A673 (cell line): ENCODE data around the gene CEACAM21. TPM values are rescaled to one million over a fixed set of nuclear protein-coding genes. Genes with fewer than 3 reads are reported as not detected.

Experiments used
- BruUV-seq: library from RNA; stranded (reverse); fragments of 400-500 nt; replicated peaks from 2 replicates; lab custom pipeline; 2021; lab: Mats Ljungman, UMichigan
- CTCF ChIA-PET: fragments of 300-600 bp; sonication (Branson Sonifier 250); formaldehyde crosslinking; loops from one replicate; lab custom pipeline; 2022; ENCODE audit warnings: antibody characterized with exemption; lab: Charles Lee
- POLR2A ChIA-PET: fragments of 300-600 bp; sonication (Branson Sonifier 250); formaldehyde crosslinking; loops from one replicate; lab custom pipeline; 2022; ENCODE audit warnings: antibody characterized with exemption; ENCODE audit not compliant: low non-redundant PET; lab: Charles Lee
- DNase-seq: peaks from one replicate; pipeline ENCODE4 v3.0.0-alpha.2; 2015; ENCODE audit warnings: low spot score
- H3K27ac ChIP-seq: fragments of 200-600 bp; sonication (generic); 2 replicates; pipeline ENCODE4 v1.5.1; 2016; ENCODE audit warnings: mixed run types, low read depth, mild to moderate bottlenecking, mixed read lengths, antibody characterized with exemption, low read length; ENCODE audit not compliant: poor library complexity, severe bottlenecking
- H3K27me3 ChIP-seq: fragments of 200-600 bp; sonication (generic); replicated peaks from 2 replicates; pipeline ENCODE4 v1.6.1; 2017; ENCODE audit warnings: mixed run types, low read depth, mild to moderate bottlenecking, mixed read lengths, antibody characterized with exemption, low read length; ENCODE audit not compliant: insufficient read depth, poor library complexity
- H3K36me3 ChIP-seq: fragments of 200-600 bp; sonication (generic); 2 replicates; pipeline ENCODE4 v1.6.1; 2016; ENCODE audit warnings: mixed run types, mild to moderate bottlenecking, mixed read lengths, antibody characterized with exemption, low read length; ENCODE audit not compliant: insufficient read depth, poor library complexity, severe bottlenecking
- H3K4me1 ChIP-seq: fragments of 200-600 bp; sonication (generic); 2 replicates; pipeline ENCODE4 v1.6.1; 2017; ENCODE audit warnings: mixed run types, mild to moderate bottlenecking, mixed read lengths, antibody characterized with exemption, low read length; ENCODE audit not compliant: insufficient read depth, poor library complexity, severe bottlenecking
- H3K4me3 ChIP-seq: fragments of 200-600 bp; sonication (generic); 2 replicates; pipeline ENCODE4 v1.5.1; 2016; ENCODE audit warnings: low read depth, mixed run types, mild to moderate bottlenecking, mixed read lengths, low read length; ENCODE audit not compliant: poor library complexity, severe bottlenecking
- H3K9me3 ChIP-seq: fragments of 200-600 bp; sonication (generic); 2 replicates; pipeline ENCODE4 v1.6.1; 2016; ENCODE audit warnings: mixed run types, low read depth, mild to moderate bottlenecking, mixed read lengths, antibody characterized with exemption, low read length; ENCODE audit not compliant: poor library complexity, severe bottlenecking
- EZH2 ChIP-seq: fragments of 200-600 bp; sonication (generic); IDR thresholded peaks from 2 replicates; pipeline ENCODE4 v1.6.1; 2017; ENCODE audit warnings: borderline replicate concordance, low read depth, mild to moderate bottlenecking, mixed read lengths, antibody characterized with exemption, low read length; ENCODE audit not compliant: poor library complexity, severe bottlenecking
- intact Hi-C: fragments of 100-400 bp; cut with micrococcal nuclease; formaldehyde crosslinking; loops from one replicate; pipeline ENCODE4 v1.10.0; 2022; ENCODE audit not compliant: unreplicated experiment
- total RNA-seq: library from RNA; stranded (reverse); gene quantifications from 2 replicates; pipeline ENCODE4 v1.2.3, GENCODE V29; 2021
- TF ChIP-seq, protein P1 (sequence below): fragments of 300-800, 200-600 bp; sonication (generic); conservative IDR thresholded peaks from 2 replicates; pipeline ENCODE4 v1.5.1; 2017; ENCODE audit warnings: low read depth, mild to moderate bottlenecking, antibody characterized with exemption, low read length, moderate library complexity, mixed read lengths

Gene CEACAM21
- total RNA-seq, 1 experiment from 2014 or later = 4.3 TPM

- BruUV-seq = no TSS peak
- Histone ChIP-seq H3K27me3 (no peaks in the 10 kb centered on the region), H3K4me3 (no peak overlapping the region), H3K9me3 (peaks cover 10% of the 10 kb centered on the region), H3K27ac (no peak overlapping the region), H3K4me1 (peaks cover 23% of the 10 kb centered on the region), H3K36me3 (no peaks in the 10 kb centered on the region)
- DNase-seq = no peak
- CTCF ChIA-PET = no interaction called here
- TF ChIP-seq, protein P1, sequence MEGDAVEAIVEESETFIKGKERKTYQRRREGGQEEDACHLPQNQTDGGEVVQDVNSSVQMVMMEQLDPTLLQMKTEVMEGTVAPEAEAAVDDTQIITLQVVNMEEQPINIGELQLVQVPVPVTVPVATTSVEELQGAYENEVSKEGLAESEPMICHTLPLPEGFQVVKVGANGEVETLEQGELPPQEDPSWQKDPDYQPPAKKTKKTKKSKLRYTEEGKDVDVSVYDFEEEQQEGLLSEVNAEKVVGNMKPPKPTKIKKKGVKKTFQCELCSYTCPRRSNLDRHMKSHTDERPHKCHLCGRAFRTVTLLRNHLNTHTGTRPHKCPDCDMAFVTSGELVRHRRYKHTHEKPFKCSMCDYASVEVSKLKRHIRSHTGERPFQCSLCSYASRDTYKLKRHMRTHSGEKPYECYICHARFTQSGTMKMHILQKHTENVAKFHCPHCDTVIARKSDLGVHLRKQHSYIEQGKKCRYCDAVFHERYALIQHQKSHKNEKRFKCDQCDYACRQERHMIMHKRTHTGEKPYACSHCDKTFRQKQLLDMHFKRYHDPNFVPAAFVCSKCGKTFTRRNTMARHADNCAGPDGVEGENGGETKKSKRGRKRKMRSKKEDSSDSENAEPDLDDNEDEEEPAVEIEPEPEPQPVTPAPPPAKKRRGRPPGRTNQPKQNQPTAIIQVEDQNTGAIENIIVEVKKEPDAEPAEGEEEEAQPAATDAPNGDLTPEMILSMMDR = no peak
- TF ChIP-seq EZH2 = no peak
- intact Hi-C loops = no loop called here
- POLR2A ChIA-PET = interaction anchor here (1.0 kb wide), 1 partner anchor 21 kb away, joined by 3 read pairs; no protein-coding TSS in a partner anchor
These were observed 23.4 kb upstream of the CEACAM21 start for GRCh38 chr19:41552558-41552957.

GRCh38 chr19:41553804-41554203, 22.2 kb upstream of the CEACAM21 start:
- Histone ChIP-seq H3K9me3 (peaks cover 10% of the 10 kb centered on the region), H3K4me3 (no peak overlapping the region), H3K27me3 (no peaks in the 10 kb centered on the region), H3K36me3 (no peaks in the 10 kb centered on the region), H3K27ac (no peak overlapping the region), H3K4me1 (peaks cover 16% of the 10 kb centered on the region)
- no TSS peak for BruUV-seq
- DNase-seq = no peak
- CTCF ChIA-PET = interaction anchor here (0.7 kb wide), 1 partner anchor 10 kb away, joined by 3 read pairs; no protein-coding TSS in a partner anchor
- POLR2A ChIA-PET = no interaction called here
- no peak for TF ChIP-seq EZH2
- TF ChIP-seq, protein P1 = no peak
- intact Hi-C loops = no loop called here

GRCh38 chr19:41554907-41555306, 21.1 kb upstream of the CEACAM21 start:
- DNase-seq = no peak
- POLR2A ChIA-PET = no interaction called here
- no peak overlapping the region for H3K4me3 ChIP-seq
- TF ChIP-seq, protein P1 = no peak
- no peak for TF ChIP-seq EZH2
- intact Hi-C loops = no loop called here
- BruUV-seq = no TSS peak
- H3K27me3 ChIP-seq = no peaks in the 10 kb centered on the region
- H3K27ac ChIP-seq = no peak overlapping the region
- no peaks in the 10 kb centered on the region for H3K36me3 ChIP-seq
- H3K4me1 ChIP-seq = peaks cover 5% of the 10 kb centered on the region
- CTCF ChIA-PET = no interaction called here
- peaks cover 10% of the 10 kb centered on the region for H3K9me3 ChIP-seq
